GM12872 (cell line): ENCODE data around the gene TMEM116.

Experiments
- TF ChIP-seq, protein P1 (sequence below): IDR thresholded peaks from 3 replicates; pipeline ENCODE4 v1.5.1; 2011; ENCODE audit warnings: low read depth, mild to moderate bottlenecking, low read length, moderate library complexity; ENCODE audit not compliant: insufficient read depth

TMEM116 gene

DNA sequence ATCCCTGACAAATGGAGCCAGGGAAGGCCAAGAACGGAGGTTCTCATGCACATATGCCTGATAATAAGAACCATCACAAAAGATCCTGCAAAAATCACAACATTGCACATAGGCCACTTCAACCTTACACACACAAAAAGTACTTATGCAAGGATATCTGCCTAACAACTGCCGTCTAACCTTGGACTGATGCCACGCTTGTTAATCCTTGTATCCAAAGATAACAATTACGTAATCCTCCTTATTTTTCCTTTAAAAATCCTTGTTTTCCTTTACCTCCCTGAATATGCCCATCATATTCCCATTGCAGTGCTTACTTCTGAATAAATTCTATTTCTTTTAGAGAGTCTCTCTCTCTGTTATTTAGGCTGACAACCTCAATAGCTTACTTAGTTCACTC is 59.5 kb downstream of the TMEM116 start:
- TF ChIP-seq, protein P1, sequence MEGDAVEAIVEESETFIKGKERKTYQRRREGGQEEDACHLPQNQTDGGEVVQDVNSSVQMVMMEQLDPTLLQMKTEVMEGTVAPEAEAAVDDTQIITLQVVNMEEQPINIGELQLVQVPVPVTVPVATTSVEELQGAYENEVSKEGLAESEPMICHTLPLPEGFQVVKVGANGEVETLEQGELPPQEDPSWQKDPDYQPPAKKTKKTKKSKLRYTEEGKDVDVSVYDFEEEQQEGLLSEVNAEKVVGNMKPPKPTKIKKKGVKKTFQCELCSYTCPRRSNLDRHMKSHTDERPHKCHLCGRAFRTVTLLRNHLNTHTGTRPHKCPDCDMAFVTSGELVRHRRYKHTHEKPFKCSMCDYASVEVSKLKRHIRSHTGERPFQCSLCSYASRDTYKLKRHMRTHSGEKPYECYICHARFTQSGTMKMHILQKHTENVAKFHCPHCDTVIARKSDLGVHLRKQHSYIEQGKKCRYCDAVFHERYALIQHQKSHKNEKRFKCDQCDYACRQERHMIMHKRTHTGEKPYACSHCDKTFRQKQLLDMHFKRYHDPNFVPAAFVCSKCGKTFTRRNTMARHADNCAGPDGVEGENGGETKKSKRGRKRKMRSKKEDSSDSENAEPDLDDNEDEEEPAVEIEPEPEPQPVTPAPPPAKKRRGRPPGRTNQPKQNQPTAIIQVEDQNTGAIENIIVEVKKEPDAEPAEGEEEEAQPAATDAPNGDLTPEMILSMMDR = no peak

- TF ChIP-seq, protein P1 = no peak
Observed at GRCh38 chr12:111943929-111944328, 69.0 kb downstream of the TMEM116 start.

GRCh38 chr12:111942557-111942956 is 70.4 kb downstream of the TMEM116 start:
- TF ChIP-seq, protein P1 = no peak

GRCh38 chr12:111937429-111937828 is 75.5 kb downstream of the TMEM116 start:
- TF ChIP-seq, protein P1 = no peak

DNA sequence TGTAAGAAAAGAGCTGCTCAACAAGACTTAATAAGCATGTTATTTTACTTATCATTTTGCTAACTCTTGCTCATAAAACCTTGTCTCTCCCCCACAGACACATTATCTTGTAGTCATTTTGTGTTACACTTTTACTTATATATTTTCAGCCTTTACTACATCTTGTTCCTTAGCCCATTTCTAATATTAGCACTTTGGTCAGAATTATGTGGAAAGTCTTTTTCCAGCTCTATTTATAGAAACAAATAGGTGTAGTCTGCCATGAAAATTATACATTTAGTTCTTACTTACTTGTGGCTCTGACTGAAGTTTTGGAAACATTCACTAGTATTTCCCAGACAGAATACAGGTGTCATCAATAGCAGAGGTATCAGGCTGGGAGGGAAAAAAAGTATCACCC is 76.1 kb downstream of the TMEM116 start:
- TF ChIP-seq, protein P1 = no peak

GRCh38 chr12:111932241-111932640 is 80.7 kb downstream of the TMEM116 start:
- TF ChIP-seq, protein P1 = no peak

- TF ChIP-seq, protein P1 = no peak
Observed at GRCh38 chr12:111927346-111927745, 85.6 kb downstream of the TMEM116 start.

DNA sequence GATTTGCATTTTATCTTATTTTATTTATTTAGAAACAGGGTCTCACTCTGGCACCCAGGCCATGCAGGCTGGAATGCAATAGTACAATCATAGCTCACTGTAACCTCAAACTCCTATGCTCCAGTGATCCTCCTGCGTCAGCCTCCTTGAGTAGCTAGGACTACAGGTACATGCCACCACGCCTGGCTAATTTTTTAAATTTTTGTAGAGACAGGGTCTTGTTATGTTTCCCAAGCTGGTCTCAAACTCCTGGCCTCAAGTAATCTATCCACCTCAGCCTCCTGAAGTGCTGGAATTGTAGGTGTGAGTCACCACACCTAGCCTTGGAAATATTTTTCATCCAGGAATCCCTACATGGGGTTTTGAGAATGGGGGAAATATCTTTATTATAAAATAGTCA is 86.3 kb downstream of the TMEM116 start:
- TF ChIP-seq, protein P1 = no peak
